Caco-2 (cell line): ENCODE data around the gene ZNF664. TPM values are rescaled to one million over a fixed set of nuclear protein-coding genes. Genes with fewer than 3 reads are reported as not detected.

Source experiments
- BruUV-seq: library from RNA; stranded (reverse); fragments of 400-500 nt; replicated peaks from 2 replicates; lab custom pipeline; 2021; lab: Mats Ljungman, UMichigan
- CTCF ChIA-PET: fragments of 300-600 bp; sonication (Branson Sonifier 250); formaldehyde crosslinking; loops from one replicate; lab custom pipeline; 2022; ENCODE audit warnings: antibody characterized with exemption; lab: Charles Lee
- POLR2A ChIA-PET: fragments of 300-600 bp; sonication (Branson Sonifier 250); formaldehyde crosslinking; loops from one replicate; lab custom pipeline; 2022; ENCODE audit warnings: antibody characterized with exemption; lab: Charles Lee
- DNase-seq, 2 experiments: peaks; one replicate each; pipeline versions ENCODE4 v3.0.0 to v3.0.0-alpha.2; 2020 to 2022
- H3K27me3 ChIP-seq: replicated peaks from 2 replicates; pipeline ENCODE4 v1.6.0; 2011; ENCODE audit warnings: low read length; ENCODE audit not compliant: control insufficient read depth, insufficient read depth
- H3K36me3 ChIP-seq: 2 replicates; pipeline ENCODE4 v1.5.1; 2011; ENCODE audit warnings: low read length; ENCODE audit not compliant: control insufficient read depth, insufficient read depth
- H3K4me1 ChIP-seq: fragments of 250-450 bp; sonication (Bioruptor Pico); 2 replicates; pipeline ENCODE4 v1.5.1; 2020; ENCODE audit warnings: mild to moderate bottlenecking
- H3K4me3 ChIP-seq: 2 replicates; pipeline ENCODE4 v1.5.1; 2011; ENCODE audit warnings: low read depth, mild to moderate bottlenecking, control low read depth, low read length
- H3K9me3 ChIP-seq: fragments of 250-450 bp; sonication (Bioruptor Pico); 2 replicates; pipeline ENCODE4 v1.5.1; 2020; ENCODE audit warnings: mild to moderate bottlenecking, moderate library complexity
- H3K27ac Mint-ChIP-seq: one replicate; pipeline ENCODE4 v1.8.0; 2022; ENCODE audit warnings: mixed read lengths; ENCODE audit not compliant: unreplicated experiment
- H3K27me3 Mint-ChIP-seq: one replicate; pipeline ENCODE4 v1.8.0; 2022; ENCODE audit warnings: mixed read lengths; ENCODE audit not compliant: insufficient read depth, unreplicated experiment
- H3K36me3 Mint-ChIP-seq: one replicate; pipeline ENCODE4 v1.8.0; 2022; ENCODE audit warnings: mild to moderate bottlenecking, mixed read lengths; ENCODE audit not compliant: insufficient read depth, unreplicated experiment
- H3K4me1 Mint-ChIP-seq: one replicate; pipeline ENCODE4 v1.8.0; 2022; ENCODE audit warnings: low read depth, mixed read lengths; ENCODE audit not compliant: unreplicated experiment
- H3K4me3 Mint-ChIP-seq: one replicate; pipeline ENCODE4 v1.8.0; 2022; ENCODE audit warnings: mild to moderate bottlenecking, moderate library complexity, mixed read lengths; ENCODE audit not compliant: unreplicated experiment
- H3K9me3 Mint-ChIP-seq: one replicate; pipeline ENCODE4 v1.8.0; 2022; ENCODE audit warnings: mixed read lengths; ENCODE audit not compliant: unreplicated experiment
- CTCF ChIP-seq, 2 experiments: fragments of 200-600 bp in 1 of 2; IDR thresholded peaks; 1 replicate in 1 of 2; 2 replicates in 1 of 2; pipeline versions ENCODE4 v1.5.1 to v1.8.0; 2011 to 2022; ENCODE audit warnings: antibody characterized with exemption in 1 of 2, control low read depth in 1 of 2, inconsistent platforms in 1 of 2, low read depth in 1 of 2, low read length in 1 of 2, mild to moderate bottlenecking in 1 of 2, moderate library complexity in 1 of 2; ENCODE audit not compliant: insufficient read depth in 1 of 2, severe bottlenecking in 1 of 2, unreplicated experiment in 1 of 2
- intact Hi-C: fragments of 100-400 bp; cut with micrococcal nuclease; formaldehyde crosslinking; loops from one replicate; pipeline ENCODE4 v1.10.0; 2022; ENCODE audit not compliant: unreplicated experiment
- total RNA-seq: library from RNA; stranded (reverse); gene quantifications from 2 replicates; pipeline ENCODE4 v1.2.3, GENCODE V29; 2022

The ZNF664 gene
- total RNA-seq, 1 experiment from 2014 or later = 117 TPM

DNA sequence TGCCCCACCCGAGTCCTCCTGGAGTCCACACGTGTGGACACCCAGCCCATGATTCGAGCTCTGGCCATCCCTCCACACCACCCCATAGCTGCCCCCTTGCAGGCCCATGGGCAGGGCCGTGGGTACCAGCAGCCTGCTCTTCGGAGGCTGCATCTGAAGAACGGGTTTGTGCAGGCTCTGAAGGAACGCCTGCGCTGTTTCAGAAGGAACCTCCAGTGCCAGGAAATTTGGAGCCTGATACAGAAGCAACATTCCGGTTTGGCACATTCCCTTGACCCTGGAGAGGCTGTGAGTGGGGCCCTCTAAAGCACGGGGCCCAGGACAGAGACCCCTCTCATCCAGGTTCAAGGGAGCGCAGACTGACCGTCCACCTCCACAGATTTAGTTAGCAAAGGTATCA lies 57.0 kb downstream of the ZNF664 start:
- H3K36me3 Mint-ChIP-seq = peaks cover 7% of the 10 kb centered on the region
- ChIA-PET POLR2A (no interaction called here), CTCF (no interaction called here)
- Histone ChIP-seq H3K9me3 (no peaks in the 10 kb centered on the region), H3K27me3 (no peaks in the 10 kb centered on the region), H3K4me1 (no peaks in the 10 kb centered on the region), H3K4me3 (no peak overlapping the region), H3K36me3 (no peaks in the 10 kb centered on the region)
- H3K9me3 Mint-ChIP-seq = no peaks in the 10 kb centered on the region
- H3K4me1 Mint-ChIP-seq = no peaks in the 10 kb centered on the region
- intact Hi-C loops = no loop called here
- no peaks in the 10 kb centered on the region for H3K27me3 Mint-ChIP-seq
- H3K27ac Mint-ChIP-seq = no peak overlapping the region
- H3K4me3 Mint-ChIP-seq = no peak overlapping the region
- TF ChIP-seq CTCF (IDR thresholded peaks at IDR 0.05; ENCODE audit: insufficient read depth in 1 of 2, low read depth in 1 of 2, low read length in 1 of 2, severe bottlenecking in 1 of 2, unreplicated experiment in 1 of 2) = no peak
- no TSS peak for BruUV-seq
- no peak for DNase-seq

DNA sequence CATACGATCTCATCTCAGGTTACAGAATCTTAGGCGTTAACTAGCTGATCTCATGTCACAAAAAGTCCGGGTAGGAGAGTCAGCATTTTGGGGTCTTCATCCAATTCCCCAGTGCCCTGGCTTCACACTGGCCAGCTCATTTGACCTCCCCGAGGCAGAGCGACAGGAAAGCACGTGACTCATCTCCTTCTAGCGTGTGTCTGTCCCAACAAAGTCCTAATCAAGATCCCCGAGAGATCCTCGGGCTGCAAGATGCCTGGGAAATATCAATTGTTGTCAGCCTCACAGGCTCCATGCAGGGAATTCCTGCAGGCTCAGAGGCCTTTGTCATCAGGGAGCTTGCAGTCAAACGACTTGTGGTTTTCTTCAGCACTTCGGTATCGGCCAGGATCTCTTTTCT lies 57.5 kb downstream of the ZNF664 start:
- ChIA-PET CTCF (no interaction called here), POLR2A (no interaction called here)
- BruUV-seq = no TSS peak
- intact Hi-C loops = no loop called here
- H3K27me3 Mint-ChIP-seq = no peaks in the 10 kb centered on the region
- no peaks in the 10 kb centered on the region for H3K27me3 ChIP-seq
- no peaks in the 10 kb centered on the region for H3K9me3 Mint-ChIP-seq
- peaks cover 6% of the 10 kb centered on the region for H3K36me3 Mint-ChIP-seq
- no peak overlapping the region for H3K4me3 Mint-ChIP-seq
- H3K9me3 ChIP-seq = no peaks in the 10 kb centered on the region
- H3K36me3 ChIP-seq = no peaks in the 10 kb centered on the region
- no peak overlapping the region for H3K27ac Mint-ChIP-seq
- no peaks in the 10 kb centered on the region for H3K4me1 Mint-ChIP-seq
- no peak for DNase-seq
- no peak overlapping the region for H3K4me3 ChIP-seq
- H3K4me1 ChIP-seq = no peaks in the 10 kb centered on the region
- no peak for TF ChIP-seq CTCF (IDR thresholded peaks at IDR 0.05; ENCODE audit: insufficient read depth in 1 of 2, low read depth in 1 of 2, low read length in 1 of 2, severe bottlenecking in 1 of 2, unreplicated experiment in 1 of 2)

- no peaks in the 10 kb centered on the region for H3K9me3 ChIP-seq
- ChIA-PET POLR2A (no interaction called here), CTCF (no interaction called here)
- no peaks in the 10 kb centered on the region for H3K4me1 ChIP-seq
- no peak for TF ChIP-seq CTCF (IDR thresholded peaks at IDR 0.05; ENCODE audit: insufficient read depth in 1 of 2, low read depth in 1 of 2, low read length in 1 of 2, severe bottlenecking in 1 of 2, unreplicated experiment in 1 of 2)
- DNase-seq = no peak
- BruUV-seq = no TSS peak
- H3K36me3 ChIP-seq = no peaks in the 10 kb centered on the region
- H3K4me3 Mint-ChIP-seq = no peak overlapping the region
- H3K36me3 Mint-ChIP-seq = peaks cover under 1% of the 10 kb centered on the region
- no peaks in the 10 kb centered on the region for H3K27me3 Mint-ChIP-seq
- H3K4me1 Mint-ChIP-seq = no peaks in the 10 kb centered on the region
- intact Hi-C loops = no loop called here
- no peak overlapping the region for H3K4me3 ChIP-seq
- no peak overlapping the region for H3K27ac Mint-ChIP-seq
- no peaks in the 10 kb centered on the region for H3K9me3 Mint-ChIP-seq
- H3K27me3 ChIP-seq = no peaks in the 10 kb centered on the region
These were observed 58.0 kb downstream of the ZNF664 start for GRCh38 chr12:124031058-124031457.
